Measurements from ENCODE around the gene METTL1. TPM values are rescaled to one million over a fixed set of nuclear protein-coding genes. Genes with fewer than 3 reads are reported as not detected.
"Not testable (repeated sequence)": the region's sequence is repeated elsewhere in the genome, so short reads cannot be mapped to it uniquely, and the experiment has no call there.

The METTL1 gene
- polyA plus RNA-seq, 4 donors = 29.0 to 32.3 (median 31.5) TPM

DNA sequence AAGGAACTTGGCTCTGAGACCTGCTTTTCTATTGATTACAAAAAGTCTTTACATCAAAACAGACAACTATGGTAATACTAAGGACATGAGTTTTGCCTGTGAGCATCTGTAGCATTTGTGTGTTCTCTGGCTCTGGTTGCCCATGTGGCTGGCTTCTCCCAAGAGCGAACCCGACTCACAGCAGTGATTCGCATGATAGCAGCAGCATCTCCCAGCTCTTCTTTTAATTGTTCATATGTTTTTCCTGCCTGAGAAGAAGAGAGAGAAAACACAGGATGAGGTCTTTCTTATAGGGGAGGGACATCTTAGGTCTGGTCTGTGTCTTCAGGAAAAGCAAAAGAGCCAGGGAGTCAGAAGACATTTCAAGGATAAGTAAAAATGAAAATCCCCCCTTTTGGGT, 29.1 kb upstream of the METTL1 start:
- no peak for DNase-seq (ENCODE audit: low read depth in 4 of 4, low spot score in 3 of 4)

- no peak for DNase-seq (ENCODE audit: low read depth in 4 of 4, low spot score in 3 of 4)
These were observed 26.0 kb upstream of the METTL1 start for GRCh38 chr12:57797933-57798332.

- no peak for DNase-seq (ENCODE audit: low read depth in 4 of 4, low spot score in 3 of 4)
These were observed 25.1 kb upstream of the METTL1 start for GRCh38 chr12:57796996-57797395.

- DNase-seq (ENCODE audit: low read depth in 4 of 4, low spot score in 3 of 4) = no peak
These were observed 23.4 kb upstream of the METTL1 start for GRCh38 chr12:57795354-57795753.

DNA sequence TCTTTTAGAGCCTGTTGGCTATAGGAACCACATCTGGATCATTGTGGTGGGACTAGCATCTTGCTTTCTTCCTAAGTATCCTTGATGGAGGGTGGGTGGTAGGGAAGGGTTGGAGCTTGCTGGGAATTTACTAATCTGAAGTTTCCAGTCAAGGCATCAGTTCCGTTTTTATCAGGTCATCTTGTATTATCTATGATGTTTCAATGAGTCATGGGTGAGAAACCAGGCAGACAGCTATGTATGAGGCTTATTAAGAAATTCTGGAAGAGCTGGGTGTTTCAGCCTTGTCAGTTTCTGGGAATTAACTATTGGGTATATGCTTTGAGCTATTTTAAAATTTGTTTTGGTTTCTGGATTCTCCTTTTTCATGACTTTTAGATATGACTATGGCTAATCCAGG, 22.0 kb upstream of the METTL1 start:
- no peak for DNase-seq (ENCODE audit: low read depth in 4 of 4, low spot score in 3 of 4)

- no peak for DNase-seq (ENCODE audit: low read depth in 4 of 4, low spot score in 3 of 4)
These were observed 12.0 kb upstream of the METTL1 start for GRCh38 chr12:57783861-57784260.

GRCh38 chr12:57783466-57783801, 11.5 kb upstream of the METTL1 start:
- DNase-seq (ENCODE audit: low read depth in 4 of 4, low spot score in 3 of 4) = no peak

- DNase-seq (ENCODE audit: low read depth in 4 of 4, low spot score in 3 of 4) = peak; percentile 82 to 94 (median 91)
These were observed 10.9 kb upstream of the METTL1 start, which contains the start of gene TSFM for GRCh38 chr12:57782608-57783465. TSS of gene TSFM (plus strand) at chr12:57782787. CDS start at chr12:57782802, 15 bp downstream.

- no peak for DNase-seq (ENCODE audit: low read depth in 4 of 4, low spot score in 3 of 4)
These were observed 10.3 kb upstream of the METTL1 start for GRCh38 chr12:57782243-57782607.

DNA sequence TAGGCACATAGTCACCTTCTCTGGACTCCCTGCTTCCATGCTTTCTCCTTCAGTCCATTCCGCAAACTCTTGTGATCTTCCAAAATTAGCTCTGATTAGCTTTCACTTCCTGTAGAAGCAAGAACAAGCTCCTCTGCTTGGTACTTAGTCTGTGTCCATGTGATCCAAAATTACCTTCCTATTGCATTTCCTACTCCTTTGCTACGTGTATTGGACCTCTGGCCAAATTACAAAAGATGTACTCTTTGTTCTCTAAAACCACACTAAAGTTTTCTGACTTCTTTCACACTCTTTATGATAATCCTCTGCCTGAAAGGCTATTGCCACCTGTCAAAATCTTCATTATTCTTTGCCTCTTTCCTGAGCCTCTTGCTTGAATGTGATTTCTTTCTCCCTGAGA, 9.9 kb upstream of the METTL1 start:
- DNase-seq (ENCODE audit: low read depth in 4 of 4, low spot score in 3 of 4) = no peak

DNA sequence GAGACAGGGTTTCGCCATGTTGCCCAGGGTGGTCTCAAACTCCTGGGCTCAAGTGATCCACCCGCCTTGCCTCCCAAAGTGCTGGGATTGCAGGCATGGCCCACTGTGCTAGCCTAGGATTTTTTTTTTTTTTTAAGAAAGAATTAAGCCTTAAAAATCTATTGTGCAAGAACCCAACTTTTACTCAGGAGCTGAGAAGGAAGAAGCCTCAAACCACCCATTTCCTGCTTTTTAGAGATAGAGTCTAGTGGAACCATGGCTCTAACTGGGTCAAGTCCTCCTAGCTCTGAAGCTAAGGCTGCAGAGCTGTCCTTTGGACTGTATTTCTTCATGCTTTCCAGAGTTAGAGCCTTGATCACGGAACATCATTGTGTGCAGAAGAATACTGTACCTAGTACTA, 9.3 kb upstream of the METTL1 start:
- no peak for DNase-seq (ENCODE audit: low read depth in 4 of 4, low spot score in 3 of 4)

DNA sequence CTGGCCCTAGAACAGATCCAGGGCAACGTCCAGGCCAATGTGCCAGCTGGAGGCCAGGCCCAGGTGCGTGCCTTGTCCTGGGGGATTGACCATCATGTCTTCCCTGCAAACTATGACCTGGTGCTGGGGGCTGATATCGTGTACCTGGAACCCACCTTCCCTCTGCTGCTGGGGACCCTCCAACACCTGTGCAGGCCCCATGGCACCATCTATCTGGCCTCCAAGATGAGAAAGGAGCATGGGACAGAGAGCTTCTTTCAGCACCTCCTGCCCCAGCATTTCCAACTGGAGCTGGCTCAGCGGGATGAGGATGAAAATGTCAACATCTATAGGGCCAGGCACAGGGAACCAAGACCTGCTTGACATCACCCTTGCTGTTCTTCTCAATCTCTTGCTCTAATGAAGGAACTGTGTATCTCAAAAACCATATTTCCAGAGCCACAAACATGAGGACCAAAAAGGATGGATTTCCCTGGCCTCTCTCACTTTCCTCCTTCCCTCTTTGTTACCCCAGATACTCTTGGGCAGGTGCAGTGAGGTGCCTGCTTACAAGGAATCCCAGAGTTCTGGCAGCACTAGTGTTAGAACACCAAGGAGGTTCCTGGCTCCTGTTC, 8.5 kb upstream of the METTL1 start:
- no peak for DNase-seq (ENCODE audit: low read depth in 4 of 4, low spot score in 3 of 4)

DNA sequence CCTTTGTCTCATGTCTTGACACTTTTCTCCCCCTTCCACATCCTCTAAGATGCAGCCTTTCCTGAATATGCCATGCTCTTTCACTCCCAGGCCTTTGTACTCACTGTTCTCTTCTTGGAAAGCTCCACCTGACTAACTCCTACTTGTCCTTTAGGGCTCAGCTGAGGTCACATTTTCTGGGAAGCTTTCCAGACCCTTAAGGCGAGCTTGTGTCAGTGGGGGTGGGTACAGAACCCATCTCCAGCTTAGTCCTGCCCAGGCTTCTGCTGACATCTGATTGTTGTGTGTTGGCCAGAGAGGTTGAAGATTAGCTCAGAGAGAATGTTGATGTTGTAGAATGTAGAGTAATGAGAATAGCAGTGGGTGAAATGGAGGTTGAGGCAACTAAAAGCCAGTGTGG, 7.8 kb upstream of the METTL1 start:
- DNase-seq (ENCODE audit: low read depth in 4 of 4, low spot score in 3 of 4) = no peak

- no peak for DNase-seq (ENCODE audit: low read depth in 4 of 4, low spot score in 3 of 4)
These were observed 6.0 kb upstream of the METTL1 start for GRCh38 chr12:57777911-57778310.

GRCh38 chr12:57777367-57777766, 5.5 kb upstream of the METTL1 start:
- DNase-seq (ENCODE audit: low read depth in 4 of 4, low spot score in 3 of 4) = no peak

DNA sequence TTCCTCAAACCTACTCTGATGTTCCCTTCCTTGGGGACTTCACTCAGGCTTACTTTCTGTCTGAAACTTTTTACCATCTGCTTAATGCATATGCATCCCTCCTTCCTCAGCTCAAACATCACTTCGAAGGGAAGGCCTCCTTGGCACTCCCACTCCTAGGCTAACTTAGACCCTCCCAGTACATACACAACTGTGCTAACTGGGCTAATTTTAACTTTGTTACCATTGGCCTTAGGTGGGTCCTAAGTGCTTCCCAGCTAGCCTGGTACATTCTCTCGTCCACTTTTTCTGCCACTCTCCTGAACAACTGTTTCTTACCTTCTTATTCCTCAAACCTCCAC, 4.3 kb upstream of the METTL1 start:
- DNase-seq (ENCODE audit: low read depth in 4 of 4, low spot score in 3 of 4) = no peak

- no peak for DNase-seq (ENCODE audit: low read depth in 4 of 4, low spot score in 3 of 4)
These were observed 3.8 kb upstream of the METTL1 start for GRCh38 chr12:57775563-57776246.

DNA sequence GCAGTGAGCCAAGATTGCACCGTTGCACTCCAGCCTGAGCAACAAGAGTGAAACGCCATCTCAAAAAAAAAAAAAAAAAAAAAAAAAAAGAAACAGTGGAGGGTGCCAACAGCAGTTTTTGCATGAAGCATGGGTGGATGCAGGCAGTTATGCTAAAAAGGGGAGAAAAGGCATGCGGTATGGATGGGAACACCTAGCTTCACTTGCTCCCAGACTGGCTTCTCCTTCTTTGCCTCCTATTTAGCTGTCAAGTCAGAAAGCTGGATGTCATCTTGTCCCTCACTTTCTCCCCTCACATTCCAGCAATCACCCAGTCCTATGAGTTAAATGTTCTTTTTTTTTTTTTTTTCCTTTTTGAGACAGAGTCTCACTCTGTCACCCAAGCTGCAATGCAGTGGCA, 3.1 kb upstream of the METTL1 start:
- no peak for DNase-seq (ENCODE audit: low read depth in 4 of 4, low spot score in 3 of 4)

DNA sequence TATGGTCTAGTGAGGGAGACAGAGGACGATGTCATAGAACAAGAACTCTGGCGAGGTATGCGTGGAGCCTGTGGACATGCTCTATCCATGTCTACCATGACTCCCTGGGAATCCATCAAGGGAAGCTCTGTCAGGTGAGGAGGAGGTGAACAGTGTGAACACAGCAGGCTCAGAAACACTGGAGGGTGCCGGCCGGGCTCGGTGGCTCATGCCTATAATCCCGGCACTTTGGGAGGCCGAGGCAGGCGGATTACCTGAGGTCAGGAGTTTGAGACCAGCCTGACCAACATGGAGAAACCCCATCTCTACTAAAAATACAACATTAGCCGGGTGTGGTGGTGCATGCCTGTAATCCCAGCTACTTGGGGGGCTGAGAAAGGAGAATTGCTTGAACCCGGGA, 2.7 kb upstream of the METTL1 start:
- DNase-seq (ENCODE audit: low read depth in 4 of 4, low spot score in 3 of 4) = not testable (repeated sequence)

- DNase-seq (ENCODE audit: low read depth in 4 of 4, low spot score in 3 of 4) = no peak
These were observed 771 bp upstream of the METTL1 start, which contains the start of gene EEF1AKMT3 for GRCh38 chr12:57772429-57773322. TSS of gene EEF1AKMT3 (plus strand) at chr12:57772614. CDS start at chr12:57772725, 111 bp downstream.

Data from left renal pelvis (tissue), 4 donors.